ENCODE results near the gene PPT1.

The PPT1 gene

GRCh38 chr1:40133312-40133665, 36.2 kb upstream of the PPT1 start:
- no peak overlapping the region for H3K4me3 ChIP-seq (ENCODE audit: low read depth, low read length)
- H3K27me3 ChIP-seq, result no peaks in the 10 kb centered on the region
- no peaks in the 10 kb centered on the region for H3K4me1 ChIP-seq
- TF ChIP-seq CTCF (IDR thresholded peaks at IDR 0.05; ENCODE audit: low read depth, low read length), result no peak
- H3K36me3 ChIP-seq, result no peaks in the 10 kb centered on the region
- no peak for DNase-seq
- H3K9me3 ChIP-seq, result no peaks in the 10 kb centered on the region

- DNase-seq, result no peak
- H3K4me1 ChIP-seq, result no peaks in the 10 kb centered on the region
- H3K27me3 ChIP-seq, result no peaks in the 10 kb centered on the region
- H3K4me3 ChIP-seq (ENCODE audit: low read depth, low read length), result no peak overlapping the region
- no peaks in the 10 kb centered on the region for H3K9me3 ChIP-seq
- no peaks in the 10 kb centered on the region for H3K36me3 ChIP-seq
- no peak for TF ChIP-seq CTCF (IDR thresholded peaks at IDR 0.05; ENCODE audit: low read depth, low read length)
These were observed 35.6 kb upstream of the PPT1 start for GRCh38 chr1:40132383-40133311.

- no peaks in the 10 kb centered on the region for H3K27me3 ChIP-seq
- TF ChIP-seq CTCF (IDR thresholded peaks at IDR 0.05; ENCODE audit: low read depth, low read length), result no peak
- no peaks in the 10 kb centered on the region for H3K4me1 ChIP-seq
- H3K36me3 ChIP-seq, result no peaks in the 10 kb centered on the region
- no peaks in the 10 kb centered on the region for H3K9me3 ChIP-seq
- H3K4me3 ChIP-seq (ENCODE audit: low read depth, low read length), result no peak overlapping the region
- DNase-seq, result no peak
These were observed 33.8 kb upstream of the PPT1 start for GRCh38 chr1:40130892-40131291.

- Histone ChIP-seq H3K4me3 (ENCODE audit: low read depth, low read length) (no peak overlapping the region), H3K9me3 (no peaks in the 10 kb centered on the region), H3K27me3 (no peaks in the 10 kb centered on the region), H3K4me1 (no peaks in the 10 kb centered on the region), H3K36me3 (no peaks in the 10 kb centered on the region)
- TF ChIP-seq CTCF (IDR thresholded peaks at IDR 0.05; ENCODE audit: low read depth, low read length), result no peak
- no peak for DNase-seq
These were observed 25.8 kb upstream of the PPT1 start for GRCh38 chr1:40122855-40123254.

GRCh38 chr1:40120128-40120527, 23.1 kb upstream of the PPT1 start:
- no peaks in the 10 kb centered on the region for H3K4me1 ChIP-seq
- no peaks in the 10 kb centered on the region for H3K27me3 ChIP-seq
- H3K4me3 ChIP-seq (ENCODE audit: low read depth, low read length), result no peak overlapping the region
- no peak for TF ChIP-seq CTCF (IDR thresholded peaks at IDR 0.05; ENCODE audit: low read depth, low read length)
- no peaks in the 10 kb centered on the region for H3K9me3 ChIP-seq
- DNase-seq, result no peak
- no peaks in the 10 kb centered on the region for H3K36me3 ChIP-seq

- no peak for DNase-seq
- Histone ChIP-seq H3K4me1 (no peaks in the 10 kb centered on the region), H3K36me3 (no peaks in the 10 kb centered on the region), H3K4me3 (ENCODE audit: low read depth, low read length) (no peak overlapping the region), H3K27me3 (no peaks in the 10 kb centered on the region), H3K9me3 (no peaks in the 10 kb centered on the region)
- no peak for TF ChIP-seq CTCF (IDR thresholded peaks at IDR 0.05; ENCODE audit: low read depth, low read length)
These were observed 17.3 kb upstream of the PPT1 start for GRCh38 chr1:40114400-40114799.
